ENCODE results near the gene PRCD. TPM values are rescaled to one million over a fixed set of nuclear protein-coding genes. Genes with fewer than 3 reads are reported as not detected.

The PRCD gene
- polyA plus RNA-seq, 1 of the 3 experiments (the other 2 are of a cell fraction) = 2.2 TPM

DNA sequence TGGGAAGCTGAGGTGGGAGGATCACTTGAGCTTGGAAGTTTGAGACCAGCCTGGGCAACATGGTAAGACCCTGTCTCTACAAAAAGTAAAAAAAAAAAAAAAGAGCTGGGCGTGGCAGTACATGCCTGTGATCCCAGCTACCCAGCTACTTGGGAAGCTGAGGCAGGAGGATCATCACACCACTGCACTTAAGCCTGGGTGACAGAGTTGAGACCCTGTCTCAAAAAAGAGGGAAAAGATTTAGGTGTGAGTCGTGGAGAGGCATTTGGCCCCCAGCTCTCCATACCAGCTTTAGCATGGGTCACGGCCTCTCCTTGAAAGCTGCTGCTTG lies 26.7 kb downstream of the PRCD start:
- H3K27ac ChIP-seq (ENCODE audit: low read depth in 2 of 2, low read length in 1 of 2) = no peak overlapping the region
- no peak for DNase-seq
- H3K9me2 ChIP-seq = no peaks in the 10 kb centered on the region
- H3K4me1 ChIP-seq (ENCODE audit: control insufficient read depth in 1 of 2, insufficient read depth in 2 of 2, low read depth in 1 of 2, low read length in 1 of 2) = peaks cover 12 to 15% of the 10 kb centered on the region in 2 experiments
- POLR2A ChIA-PET = interaction anchor here (0.6 to 3.3 kb wide), 8 partner anchors 8 to 115 kb away, joined by 3 to 20 read pairs (median 3); partner anchors contain the start of gene ST6GALNAC2
- WGBS (ENCODE audit: low lambda C conversion rate) = 84% methylated on average over 3 of the region's 3 CpGs
- no peak overlapping the region for H2AFZ ChIP-seq (ENCODE audit: low read depth)
- H3K4me2 ChIP-seq = no peak overlapping the region
- no peaks in the 10 kb centered on the region for H3K9me3 ChIP-seq
- TF ChIP-seq JUND (IDR thresholded peaks at IDR 0.05) = no peak
- TF ChIP-seq, protein P1, sequence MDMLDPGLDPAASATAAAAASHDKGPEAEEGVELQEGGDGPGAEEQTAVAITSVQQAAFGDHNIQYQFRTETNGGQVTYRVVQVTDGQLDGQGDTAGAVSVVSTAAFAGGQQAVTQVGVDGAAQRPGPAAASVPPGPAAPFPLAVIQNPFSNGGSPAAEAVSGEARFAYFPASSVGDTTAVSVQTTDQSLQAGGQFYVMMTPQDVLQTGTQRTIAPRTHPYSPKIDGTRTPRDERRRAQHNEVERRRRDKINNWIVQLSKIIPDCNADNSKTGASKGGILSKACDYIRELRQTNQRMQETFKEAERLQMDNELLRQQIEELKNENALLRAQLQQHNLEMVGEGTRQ (IDR thresholded peaks at IDR 0.05; ENCODE audit: borderline replicate concordance, low read depth, low read length) = no peak
- TF ChIP-seq, protein P2, sequence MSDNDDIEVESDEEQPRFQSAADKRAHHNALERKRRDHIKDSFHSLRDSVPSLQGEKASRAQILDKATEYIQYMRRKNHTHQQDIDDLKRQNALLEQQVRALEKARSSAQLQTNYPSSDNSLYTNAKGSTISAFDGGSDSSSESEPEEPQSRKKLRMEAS (IDR thresholded peaks at IDR 0.05; ENCODE audit: low read depth) = no peak
- TF ChIP-seq, protein P3, sequence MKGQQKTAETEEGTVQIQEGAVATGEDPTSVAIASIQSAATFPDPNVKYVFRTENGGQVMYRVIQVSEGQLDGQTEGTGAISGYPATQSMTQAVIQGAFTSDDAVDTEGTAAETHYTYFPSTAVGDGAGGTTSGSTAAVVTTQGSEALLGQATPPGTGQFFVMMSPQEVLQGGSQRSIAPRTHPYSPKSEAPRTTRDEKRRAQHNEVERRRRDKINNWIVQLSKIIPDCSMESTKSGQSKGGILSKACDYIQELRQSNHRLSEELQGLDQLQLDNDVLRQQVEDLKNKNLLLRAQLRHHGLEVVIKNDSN (IDR thresholded peaks at IDR 0.05; ENCODE audit: borderline replicate concordance, low read depth) = no peak
- peaks cover 35% of the 10 kb centered on the region for H3F3A ChIP-seq (replicated peaks; ENCODE audit: insufficient read depth)
- H3K27me3 ChIP-seq (ENCODE audit: insufficient read depth) = no peaks in the 10 kb centered on the region
- CTCF ChIA-PET = interaction anchor here (0.9 to 8.8 kb wide), 8 partner anchors 7 to 115 kb away, joined by 3 to 89 read pairs (median 12); no protein-coding TSS in a partner anchor
- peaks cover 13% of the 10 kb centered on the region; the same call in 1 of the 2 replicates for H3K79me2 ChIP-seq (ENCODE audit: insufficient read depth)
- no peak overlapping the region for H3K4me3 ChIP-seq (ENCODE audit: low read depth in 2 of 2, low read length in 1 of 2)
- peaks cover 16 to 29% of the 10 kb centered on the region in 2 experiments for H3K36me3 ChIP-seq (replicated peaks in 1 of 2; ENCODE audit: control insufficient read depth in 1 of 2, insufficient read depth in 2 of 2, low read length in 1 of 2)
- no peak overlapping the region for H3K9ac ChIP-seq
- peaks cover 41% of the 10 kb centered on the region for H4K20me1 ChIP-seq (ENCODE audit: insufficient read depth)

DNA sequence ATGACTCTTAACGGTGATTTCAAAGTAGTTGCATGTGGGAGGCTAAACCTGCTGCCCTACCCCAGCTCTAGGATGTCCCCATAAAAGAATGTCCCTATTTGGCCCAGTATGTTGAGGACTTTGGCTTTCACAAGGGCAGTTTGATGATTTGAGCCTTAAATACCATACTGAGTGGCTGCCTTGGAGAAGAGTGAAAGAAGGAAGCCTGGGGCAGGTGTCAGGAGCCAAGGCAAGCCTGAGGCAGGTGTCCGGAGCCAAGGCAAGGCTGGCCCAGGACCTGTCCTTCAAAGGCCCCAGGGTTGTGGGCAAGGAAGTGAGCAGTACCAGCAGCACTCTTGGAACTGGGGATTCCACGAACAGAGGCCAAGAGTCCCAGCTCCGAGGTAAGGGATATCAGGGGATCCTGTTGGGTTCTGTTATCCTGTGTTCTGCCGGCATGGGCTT lies 27.2 kb downstream of the PRCD start:
- H3K4me2 ChIP-seq = no peak overlapping the region
- ChIA-PET CTCF (interaction anchor here (0.8 to 8.8 kb wide), 11 partner anchors 8 to 148 kb away, joined by 3 to 89 read pairs (median 3); no protein-coding TSS in a partner anchor), POLR2A (interaction anchor here (0.6 to 3.3 kb wide), 10 partner anchors 8 to 318 kb away, joined by 3 to 20 read pairs (median 3); partner anchors contain the start of gene ST6GALNAC2)
- peaks cover 9% of the 10 kb centered on the region; the same call in 1 of the 2 replicates for H3K79me2 ChIP-seq (ENCODE audit: insufficient read depth)
- H3K4me1 ChIP-seq (ENCODE audit: control insufficient read depth in 1 of 2, insufficient read depth in 2 of 2, low read depth in 1 of 2, low read length in 1 of 2) = peaks cover 7 to 10% of the 10 kb centered on the region in 2 experiments; a peak in 3 of 4 replicates
- H3K27me3 ChIP-seq (ENCODE audit: insufficient read depth) = no peaks in the 10 kb centered on the region
- H2AFZ ChIP-seq (ENCODE audit: low read depth) = no peak overlapping the region
- peaks cover 16 to 25% of the 10 kb centered on the region in 2 experiments for H3K36me3 ChIP-seq (replicated peaks in 1 of 2; ENCODE audit: control insufficient read depth in 1 of 2, insufficient read depth in 2 of 2, low read length in 1 of 2)
- no peak overlapping the region for H3K9ac ChIP-seq
- no peak overlapping the region for H3K27ac ChIP-seq (ENCODE audit: low read depth in 2 of 2, low read length in 1 of 2)
- no peaks in the 10 kb centered on the region for H3K9me2 ChIP-seq
- no peaks in the 10 kb centered on the region for H3K9me3 ChIP-seq
- peaks cover 30% of the 10 kb centered on the region for H3F3A ChIP-seq (replicated peaks; ENCODE audit: insufficient read depth)
- WGBS (ENCODE audit: low lambda C conversion rate) = 83% methylated on average over 3 of the region's 5 CpGs
- H3K4me3 ChIP-seq (ENCODE audit: low read depth in 2 of 2, low read length in 1 of 2) = no peak overlapping the region
- peaks cover 36% of the 10 kb centered on the region for H4K20me1 ChIP-seq (ENCODE audit: insufficient read depth)
- TF ChIP-seq POLR2AphosphoS5 (IDR thresholded peaks at IDR 0.05; ENCODE audit: low read depth, low read length) (peak; percentile 13; the same call in 1 of the 2 replicates), TEAD4 (IDR thresholded peaks at IDR 0.05; ENCODE audit: borderline replicate concordance, insufficient read depth) (no peak)
- peak; percentile 19 for DNase-seq

All from SK-N-SH (cell line).